Measurements from ENCODE around the gene SPINK6.

The SPINK6 gene

DNA sequence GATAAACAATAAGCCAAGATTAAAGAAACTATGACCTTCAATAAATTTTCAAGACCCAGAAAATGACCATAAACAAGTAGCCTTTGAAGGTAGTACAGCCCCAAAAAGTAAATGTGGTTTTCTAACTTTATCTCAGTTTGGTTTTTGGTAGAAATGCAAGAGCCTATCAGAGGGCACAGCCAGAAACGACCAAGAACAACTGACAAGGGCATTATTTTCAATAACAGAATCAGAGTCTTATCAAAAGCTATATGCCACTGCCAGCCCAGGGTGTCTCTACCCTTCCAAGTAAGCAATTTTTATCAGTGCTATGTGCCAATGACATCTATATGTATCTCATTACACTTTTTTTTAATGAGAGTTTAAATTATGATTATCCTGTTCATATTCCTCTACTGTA lies 11.8 kb upstream of the SPINK6 start:
- Histone ChIP-seq H3K4me1 (ENCODE audit: control insufficient read depth, low read depth, low read length) (no peaks in the 10 kb centered on the region), H3K27ac (ENCODE audit: low read length) (no peak overlapping the region), H3K9me3 (ENCODE audit: control insufficient read depth, low read depth, low read length) (no peaks in the 10 kb centered on the region), H3K4me3 (ENCODE audit: low read length) (no peak overlapping the region), H3K27me3 (ENCODE audit: control insufficient read depth, insufficient read depth, low read length) (no peaks in the 10 kb centered on the region), H3K36me3 (ENCODE audit: control insufficient read depth, low read depth, low read length) (no peaks in the 10 kb centered on the region), H3K9ac (ENCODE audit: low read length) (no peak overlapping the region)

- no peaks in the 10 kb centered on the region for H3K27me3 ChIP-seq (ENCODE audit: control insufficient read depth, insufficient read depth, low read length)
- H3K27ac ChIP-seq (ENCODE audit: low read length) = no peak overlapping the region
- H3K4me1 ChIP-seq (ENCODE audit: control insufficient read depth, low read depth, low read length) = no peaks in the 10 kb centered on the region
- H3K9ac ChIP-seq (ENCODE audit: low read length) = no peak overlapping the region
- H3K4me3 ChIP-seq (ENCODE audit: low read length) = no peak overlapping the region
- H3K36me3 ChIP-seq (ENCODE audit: control insufficient read depth, low read depth, low read length) = no peaks in the 10 kb centered on the region
- no peaks in the 10 kb centered on the region for H3K9me3 ChIP-seq (ENCODE audit: control insufficient read depth, low read depth, low read length)
Measured at GRCh38 chr5:148193202-148193601, 9.6 kb upstream of the SPINK6 start.

DNA sequence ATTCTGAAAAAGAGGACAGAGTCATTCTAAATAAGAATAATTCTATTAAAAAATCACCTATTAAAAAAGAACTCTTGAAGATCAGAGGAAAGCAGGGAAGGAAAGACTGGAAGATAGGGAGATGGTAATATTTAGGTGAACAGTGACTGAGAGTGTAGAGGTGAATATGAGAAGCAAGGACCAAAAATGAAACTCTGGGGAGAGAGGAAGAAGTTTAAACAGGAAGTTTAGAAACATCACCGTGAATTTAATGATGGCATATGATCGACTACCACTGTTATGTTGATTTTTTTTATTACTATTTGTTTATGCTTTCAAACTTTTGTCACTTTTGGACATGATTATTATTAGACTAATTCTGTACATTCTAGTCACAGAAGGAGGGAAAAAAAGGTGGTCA lies 1.7 kb upstream of the SPINK6 start:
- Histone ChIP-seq H3K9ac (ENCODE audit: low read length) (no peak overlapping the region), H3K36me3 (ENCODE audit: control insufficient read depth, low read depth, low read length) (no peaks in the 10 kb centered on the region), H3K27me3 (ENCODE audit: control insufficient read depth, insufficient read depth, low read length) (no peaks in the 10 kb centered on the region), H3K27ac (ENCODE audit: low read length) (no peak overlapping the region), H3K9me3 (ENCODE audit: control insufficient read depth, low read depth, low read length) (no peaks in the 10 kb centered on the region), H3K4me3 (ENCODE audit: low read length) (no peak overlapping the region), H3K4me1 (ENCODE audit: control insufficient read depth, low read depth, low read length) (peaks cover 6% of the 10 kb centered on the region)

DNA sequence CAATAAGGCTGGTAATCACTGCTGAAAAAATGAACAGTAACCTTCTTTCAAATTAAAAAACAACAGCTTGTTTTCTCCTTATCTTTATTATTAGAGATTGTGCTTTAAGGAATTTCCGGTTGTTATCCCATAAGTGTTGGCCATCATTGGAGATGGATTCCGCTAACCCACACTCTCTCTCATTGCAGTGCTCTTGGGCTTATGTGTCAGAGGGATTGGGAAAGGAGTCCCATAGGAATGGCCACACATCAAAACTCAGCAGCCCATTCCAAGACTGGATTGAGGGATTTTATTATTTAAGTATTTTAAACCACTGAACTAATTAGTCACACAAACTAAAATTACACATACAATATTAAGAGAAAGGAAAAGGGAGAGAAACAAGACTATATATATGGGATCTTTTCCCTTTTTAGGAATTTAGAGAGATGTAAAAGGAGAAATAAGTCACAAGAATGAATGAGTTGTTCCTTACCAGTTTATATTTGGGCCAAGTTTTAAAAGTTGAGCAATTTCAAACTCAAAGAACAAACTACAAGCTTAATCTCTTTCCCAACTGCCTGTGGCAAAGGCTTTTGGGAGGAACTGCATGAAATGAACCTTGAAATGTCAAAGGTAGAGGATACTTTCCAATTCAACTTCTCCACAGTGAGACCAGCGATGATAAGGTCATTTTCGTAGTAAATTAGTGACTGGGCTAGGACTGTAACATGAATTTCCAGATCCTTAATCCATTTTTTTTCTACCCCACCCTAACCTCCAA lies 2.4 kb downstream of the SPINK6 start:
- no peaks in the 10 kb centered on the region for H3K4me1 ChIP-seq (ENCODE audit: control insufficient read depth, low read depth, low read length)
- H3K27ac ChIP-seq (ENCODE audit: low read length) = no peak overlapping the region

GRCh38 chr5:148205865-148206264 lies 3.0 kb downstream of the SPINK6 start:
- H3K36me3 ChIP-seq (ENCODE audit: control insufficient read depth, low read depth, low read length) = no peaks in the 10 kb centered on the region
- H3K9me3 ChIP-seq (ENCODE audit: control insufficient read depth, low read depth, low read length) = no peaks in the 10 kb centered on the region
- no peaks in the 10 kb centered on the region for H3K27me3 ChIP-seq (ENCODE audit: control insufficient read depth, insufficient read depth, low read length)
- H3K4me3 ChIP-seq (ENCODE audit: low read length) = no peak overlapping the region
- H3K4me1 ChIP-seq (ENCODE audit: control insufficient read depth, low read depth, low read length) = no peaks in the 10 kb centered on the region
- H3K27ac ChIP-seq (ENCODE audit: low read length) = no peak overlapping the region
- no peak overlapping the region for H3K9ac ChIP-seq (ENCODE audit: low read length)

More for the DNA sequence above, 2.4 kb downstream of the SPINK6 start:
- H3K36me3 ChIP-seq (ENCODE audit: control insufficient read depth, low read depth, low read length) = no peaks in the 10 kb centered on the region
- H3K9me3 ChIP-seq (ENCODE audit: control insufficient read depth, low read depth, low read length) = no peaks in the 10 kb centered on the region
- no peaks in the 10 kb centered on the region for H3K27me3 ChIP-seq (ENCODE audit: control insufficient read depth, insufficient read depth, low read length)
- H3K9ac ChIP-seq (ENCODE audit: low read length) = no peak overlapping the region
- H3K4me3 ChIP-seq (ENCODE audit: low read length) = no peak overlapping the region

DNA sequence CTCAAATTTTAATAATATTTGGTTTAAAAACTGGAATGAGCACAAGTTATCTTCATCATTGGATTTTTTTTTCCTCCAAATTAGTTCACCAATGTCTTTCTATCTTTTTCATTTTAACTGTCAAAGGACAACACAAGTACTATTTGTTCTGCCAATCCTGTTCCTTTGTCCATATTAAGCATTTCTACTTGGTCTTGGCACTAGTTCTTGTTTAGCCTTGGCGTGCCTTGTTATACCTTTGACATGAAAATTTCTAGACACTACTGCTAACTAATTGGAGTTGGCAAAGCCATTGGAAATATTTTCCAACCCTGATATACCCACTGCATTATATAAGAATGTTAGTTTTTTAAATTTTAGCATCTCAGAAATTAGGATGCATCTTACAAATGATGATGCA lies 3.8 kb downstream of the SPINK6 start:
- Histone ChIP-seq H3K4me3 (ENCODE audit: low read length) (no peak overlapping the region), H3K4me1 (ENCODE audit: control insufficient read depth, low read depth, low read length) (no peaks in the 10 kb centered on the region), H3K27me3 (ENCODE audit: control insufficient read depth, insufficient read depth, low read length) (no peaks in the 10 kb centered on the region), H3K36me3 (ENCODE audit: control insufficient read depth, low read depth, low read length) (no peaks in the 10 kb centered on the region), H3K9me3 (ENCODE audit: control insufficient read depth, low read depth, low read length) (no peaks in the 10 kb centered on the region), H3K27ac (ENCODE audit: low read length) (no peak overlapping the region), H3K9ac (ENCODE audit: low read length) (no peak overlapping the region)

- Histone ChIP-seq H3K27me3 (ENCODE audit: control insufficient read depth, insufficient read depth, low read length) (no peaks in the 10 kb centered on the region), H3K9ac (ENCODE audit: low read length) (no peak overlapping the region), H3K4me1 (ENCODE audit: control insufficient read depth, low read depth, low read length) (no peaks in the 10 kb centered on the region), H3K9me3 (ENCODE audit: control insufficient read depth, low read depth, low read length) (no peaks in the 10 kb centered on the region), H3K27ac (ENCODE audit: low read length) (no peak overlapping the region), H3K4me3 (ENCODE audit: low read length) (no peak overlapping the region), H3K36me3 (ENCODE audit: control insufficient read depth, low read depth, low read length) (no peaks in the 10 kb centered on the region)
Measured at GRCh38 chr5:148208226-148208625, 5.4 kb downstream of the SPINK6 start.

- H3K4me1 ChIP-seq (ENCODE audit: control insufficient read depth, low read depth, low read length) = no peaks in the 10 kb centered on the region
- H3K36me3 ChIP-seq (ENCODE audit: control insufficient read depth, low read depth, low read length) = no peaks in the 10 kb centered on the region
- H3K9ac ChIP-seq (ENCODE audit: low read length) = no peak overlapping the region
- no peak overlapping the region for H3K4me3 ChIP-seq (ENCODE audit: low read length)
- no peaks in the 10 kb centered on the region for H3K9me3 ChIP-seq (ENCODE audit: control insufficient read depth, low read depth, low read length)
- no peak overlapping the region for H3K27ac ChIP-seq (ENCODE audit: low read length)
- no peaks in the 10 kb centered on the region for H3K27me3 ChIP-seq (ENCODE audit: control insufficient read depth, insufficient read depth, low read length)
Measured at GRCh38 chr5:148209151-148209770, 6.4 kb downstream of the SPINK6 start.

DNA sequence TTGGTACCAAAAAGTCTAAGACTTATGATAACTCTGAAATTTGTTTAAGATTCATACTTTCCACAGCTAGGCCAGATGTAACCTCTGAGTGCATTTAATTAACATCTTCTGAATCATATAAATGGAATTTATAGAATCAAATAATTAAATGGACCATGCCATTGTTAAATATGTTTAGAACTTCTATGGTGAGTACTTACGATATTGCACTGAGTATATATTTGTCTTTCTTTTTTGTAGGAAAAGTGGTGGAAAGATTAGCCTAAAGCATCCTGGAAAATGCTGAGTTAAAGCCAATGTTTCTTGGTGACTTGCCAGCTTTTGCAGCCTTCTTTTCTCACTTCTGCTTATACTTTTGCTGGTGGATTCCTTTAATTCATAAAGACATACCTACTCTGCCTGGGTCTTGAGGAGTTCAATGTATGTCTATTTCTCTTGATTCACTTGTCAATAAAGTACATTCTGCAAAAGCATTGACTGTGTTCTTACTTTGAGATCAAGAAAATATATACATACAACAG lies 11.9 kb downstream of the SPINK6 start:
- Histone ChIP-seq H3K9me3 (ENCODE audit: control insufficient read depth, low read depth, low read length) (no peaks in the 10 kb centered on the region), H3K4me1 (ENCODE audit: control insufficient read depth, low read depth, low read length) (no peaks in the 10 kb centered on the region), H3K4me3 (ENCODE audit: low read length) (no peak overlapping the region), H3K9ac (ENCODE audit: low read length) (no peak overlapping the region), H3K27ac (ENCODE audit: low read length) (no peak overlapping the region), H3K27me3 (ENCODE audit: control insufficient read depth, insufficient read depth, low read length) (no peaks in the 10 kb centered on the region), H3K36me3 (ENCODE audit: control insufficient read depth, low read depth, low read length) (no peaks in the 10 kb centered on the region)

DNA sequence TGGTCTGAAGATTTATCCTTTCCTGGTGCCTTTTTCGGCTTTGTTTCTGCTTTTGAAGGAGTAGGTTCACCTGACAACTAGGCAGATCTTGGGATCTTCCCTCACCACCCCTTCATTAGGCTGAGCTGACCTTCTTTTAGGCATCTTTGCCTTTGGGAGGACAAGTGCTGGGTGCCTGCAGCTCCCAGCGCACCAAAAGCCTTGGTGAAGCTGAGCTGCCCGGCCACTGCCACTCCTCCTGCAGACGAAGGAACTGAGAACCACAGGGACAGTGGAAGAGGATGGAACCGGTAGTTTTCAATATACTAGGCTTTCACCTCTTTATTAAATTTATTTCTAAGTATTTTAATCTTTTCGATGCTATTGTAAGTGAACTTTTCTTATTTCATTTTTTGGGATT lies 18.7 kb downstream of the SPINK6 start:
- no peak overlapping the region for H3K27ac ChIP-seq (ENCODE audit: low read length)
- H3K27me3 ChIP-seq (ENCODE audit: control insufficient read depth, insufficient read depth, low read length) = no peaks in the 10 kb centered on the region
- no peaks in the 10 kb centered on the region for H3K9me3 ChIP-seq (ENCODE audit: control insufficient read depth, low read depth, low read length)
- H3K9ac ChIP-seq (ENCODE audit: low read length) = no peak overlapping the region
- no peak overlapping the region for H3K4me3 ChIP-seq (ENCODE audit: low read length)
- H3K36me3 ChIP-seq (ENCODE audit: control insufficient read depth, low read depth, low read length) = no peaks in the 10 kb centered on the region
- no peaks in the 10 kb centered on the region for H3K4me1 ChIP-seq (ENCODE audit: control insufficient read depth, low read depth, low read length)

GRCh38 chr5:148224117-148224742 lies 21.4 kb downstream of the SPINK6 start:
- no peaks in the 10 kb centered on the region for H3K9me3 ChIP-seq (ENCODE audit: control insufficient read depth, low read depth, low read length)
- H3K4me3 ChIP-seq (ENCODE audit: low read length) = no peak overlapping the region
- H3K27ac ChIP-seq (ENCODE audit: low read length) = no peak overlapping the region

More at GRCh38 chr5:148224117-148224742, 21.4 kb downstream of the SPINK6 start:
- no peaks in the 10 kb centered on the region for H3K4me1 ChIP-seq (ENCODE audit: control insufficient read depth, low read depth, low read length)
- H3K27me3 ChIP-seq (ENCODE audit: control insufficient read depth, insufficient read depth, low read length) = no peaks in the 10 kb centered on the region
- H3K36me3 ChIP-seq (ENCODE audit: control insufficient read depth, low read depth, low read length) = no peaks in the 10 kb centered on the region
- H3K9ac ChIP-seq (ENCODE audit: low read length) = no peak overlapping the region

All from iPS-18a (cell line).